OCI-LY3 (cell line): ENCODE measurements around the gene TTC28.

Source experiments
- EZH2phosphoT487 ChIP-seq: fragments of 200-600 bp; shearing (Covaris generic); IDR thresholded peaks from 2 replicates; pipeline ENCODE4 v1.6.1; 2018; ENCODE audit warnings: antibody characterized with exemption, mixed run types, low read depth
- TF ChIP-seq, protein P1 (sequence below): fragments of 200-600, 300-600 bp; sonication (generic); IDR thresholded peaks from 2 replicates; pipeline ENCODE4 v1.5.1; 2014; ENCODE audit warnings: antibody characterized with exemption, low read length, low read depth

GRCh38 chr22:28023036-28023435 is 656.6 kb downstream of the TTC28 start:
- TF ChIP-seq, protein P1, sequence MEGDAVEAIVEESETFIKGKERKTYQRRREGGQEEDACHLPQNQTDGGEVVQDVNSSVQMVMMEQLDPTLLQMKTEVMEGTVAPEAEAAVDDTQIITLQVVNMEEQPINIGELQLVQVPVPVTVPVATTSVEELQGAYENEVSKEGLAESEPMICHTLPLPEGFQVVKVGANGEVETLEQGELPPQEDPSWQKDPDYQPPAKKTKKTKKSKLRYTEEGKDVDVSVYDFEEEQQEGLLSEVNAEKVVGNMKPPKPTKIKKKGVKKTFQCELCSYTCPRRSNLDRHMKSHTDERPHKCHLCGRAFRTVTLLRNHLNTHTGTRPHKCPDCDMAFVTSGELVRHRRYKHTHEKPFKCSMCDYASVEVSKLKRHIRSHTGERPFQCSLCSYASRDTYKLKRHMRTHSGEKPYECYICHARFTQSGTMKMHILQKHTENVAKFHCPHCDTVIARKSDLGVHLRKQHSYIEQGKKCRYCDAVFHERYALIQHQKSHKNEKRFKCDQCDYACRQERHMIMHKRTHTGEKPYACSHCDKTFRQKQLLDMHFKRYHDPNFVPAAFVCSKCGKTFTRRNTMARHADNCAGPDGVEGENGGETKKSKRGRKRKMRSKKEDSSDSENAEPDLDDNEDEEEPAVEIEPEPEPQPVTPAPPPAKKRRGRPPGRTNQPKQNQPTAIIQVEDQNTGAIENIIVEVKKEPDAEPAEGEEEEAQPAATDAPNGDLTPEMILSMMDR = no peak
- TF ChIP-seq EZH2phosphoT487 = no peak
